ENCODE results near the gene IL1RN. TPM values are rescaled to one million over a fixed set of nuclear protein-coding genes. Genes with fewer than 3 reads are reported as not detected.

IL1RN gene
- polyA plus RNA-seq, 1 experiment: not detected

DNA sequence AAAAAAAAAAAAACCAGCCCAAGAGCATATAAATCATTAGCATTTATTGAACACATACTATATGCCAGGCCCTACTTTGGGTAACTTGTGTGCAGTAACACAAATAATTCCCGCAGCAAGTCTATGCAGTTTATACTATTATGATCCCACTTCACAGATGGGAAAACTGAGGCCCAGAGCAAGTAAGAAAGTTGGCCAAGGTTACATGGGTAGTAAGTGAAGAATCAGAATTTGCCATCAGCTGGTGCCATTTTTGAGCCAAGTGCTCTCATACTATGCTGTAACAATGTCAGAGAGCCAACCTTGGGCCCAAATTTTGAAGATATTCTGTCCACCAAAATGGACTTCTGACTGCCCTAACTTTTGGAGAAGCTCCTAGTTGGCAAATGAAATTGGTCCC is 32.9 kb downstream of the IL1RN start:
- TF ChIP-seq, protein P1, sequence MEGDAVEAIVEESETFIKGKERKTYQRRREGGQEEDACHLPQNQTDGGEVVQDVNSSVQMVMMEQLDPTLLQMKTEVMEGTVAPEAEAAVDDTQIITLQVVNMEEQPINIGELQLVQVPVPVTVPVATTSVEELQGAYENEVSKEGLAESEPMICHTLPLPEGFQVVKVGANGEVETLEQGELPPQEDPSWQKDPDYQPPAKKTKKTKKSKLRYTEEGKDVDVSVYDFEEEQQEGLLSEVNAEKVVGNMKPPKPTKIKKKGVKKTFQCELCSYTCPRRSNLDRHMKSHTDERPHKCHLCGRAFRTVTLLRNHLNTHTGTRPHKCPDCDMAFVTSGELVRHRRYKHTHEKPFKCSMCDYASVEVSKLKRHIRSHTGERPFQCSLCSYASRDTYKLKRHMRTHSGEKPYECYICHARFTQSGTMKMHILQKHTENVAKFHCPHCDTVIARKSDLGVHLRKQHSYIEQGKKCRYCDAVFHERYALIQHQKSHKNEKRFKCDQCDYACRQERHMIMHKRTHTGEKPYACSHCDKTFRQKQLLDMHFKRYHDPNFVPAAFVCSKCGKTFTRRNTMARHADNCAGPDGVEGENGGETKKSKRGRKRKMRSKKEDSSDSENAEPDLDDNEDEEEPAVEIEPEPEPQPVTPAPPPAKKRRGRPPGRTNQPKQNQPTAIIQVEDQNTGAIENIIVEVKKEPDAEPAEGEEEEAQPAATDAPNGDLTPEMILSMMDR (IDR thresholded peaks at IDR 0.05; ENCODE audit: insufficient read depth, low read depth, low read length): no peak
- POLR2A ChIA-PET: no interaction called here
- CTCF ChIA-PET: interaction anchor here (4.0 kb wide), 1 partner anchor 22 kb away, joined by 23 read pairs; no protein-coding TSS in a partner anchor

DNA sequence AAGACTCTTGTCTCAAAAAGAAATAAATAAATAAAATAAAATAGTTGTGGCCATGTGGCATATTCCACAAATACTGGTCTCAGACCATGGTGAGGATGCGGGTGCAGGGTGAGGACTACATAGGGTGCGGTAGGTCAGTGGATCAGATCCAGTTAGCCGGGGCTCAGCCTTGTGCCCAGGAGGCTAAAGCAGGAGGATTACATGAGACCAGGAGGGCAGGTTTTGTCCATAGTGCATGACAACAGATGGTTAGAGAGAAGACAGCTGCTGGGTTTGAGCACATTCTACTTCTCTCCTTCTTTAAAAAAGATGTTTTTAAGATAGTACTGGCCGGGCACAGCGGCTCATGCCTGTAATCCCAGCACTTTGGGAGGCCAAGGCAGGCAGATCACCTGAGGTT is 33.6 kb downstream of the IL1RN start:
- ChIA-PET POLR2A (no interaction called here), CTCF (interaction anchor here (4.0 kb wide), 1 partner anchor 23 kb away, joined by 23 read pairs; no protein-coding TSS in a partner anchor)
- H3K4me3 ChIP-seq (ENCODE audit: low read depth, low read length): no peak overlapping the region
- no peaks in the 10 kb centered on the region for H3K36me3 ChIP-seq (ENCODE audit: control insufficient read depth, insufficient read depth, low read length)
- DNase-seq (ENCODE audit: low read depth): no peak
- TF ChIP-seq, protein P1 (IDR thresholded peaks at IDR 0.05; ENCODE audit: insufficient read depth, low read depth, low read length): no peak
- H3K27me3 ChIP-seq (ENCODE audit: control insufficient read depth, insufficient read depth, low read length): no peaks in the 10 kb centered on the region

More for the DNA sequence above, 32.9 kb downstream of the IL1RN start:
- no peaks in the 10 kb centered on the region for H3K36me3 ChIP-seq (ENCODE audit: control insufficient read depth, insufficient read depth, low read length)
- no peaks in the 10 kb centered on the region; the same call in 1 of the 2 replicates for H3K27me3 ChIP-seq (ENCODE audit: control insufficient read depth, insufficient read depth, low read length)
- DNase-seq (ENCODE audit: low read depth): no peak
- no peak overlapping the region for H3K4me3 ChIP-seq (ENCODE audit: low read depth, low read length)

GRCh38 chr2:113162173-113162572 is 34.8 kb downstream of the IL1RN start:
- Histone ChIP-seq H3K27me3 (ENCODE audit: control insufficient read depth, insufficient read depth, low read length) (no peaks in the 10 kb centered on the region), H3K36me3 (ENCODE audit: control insufficient read depth, insufficient read depth, low read length) (no peaks in the 10 kb centered on the region), H3K4me3 (ENCODE audit: low read depth, low read length) (no peak overlapping the region)
- POLR2A ChIA-PET: no interaction called here
- CTCF ChIA-PET: interaction anchor here (1.4 to 4.0 kb wide), 3 partner anchors 18 to 42 kb away, joined by 4 to 23 read pairs (median 6); no protein-coding TSS in a partner anchor
- TF ChIP-seq, protein P1 (IDR thresholded peaks at IDR 0.05; ENCODE audit: insufficient read depth, low read depth, low read length): no peak
- DNase-seq (ENCODE audit: low read depth): no peak

DNA sequence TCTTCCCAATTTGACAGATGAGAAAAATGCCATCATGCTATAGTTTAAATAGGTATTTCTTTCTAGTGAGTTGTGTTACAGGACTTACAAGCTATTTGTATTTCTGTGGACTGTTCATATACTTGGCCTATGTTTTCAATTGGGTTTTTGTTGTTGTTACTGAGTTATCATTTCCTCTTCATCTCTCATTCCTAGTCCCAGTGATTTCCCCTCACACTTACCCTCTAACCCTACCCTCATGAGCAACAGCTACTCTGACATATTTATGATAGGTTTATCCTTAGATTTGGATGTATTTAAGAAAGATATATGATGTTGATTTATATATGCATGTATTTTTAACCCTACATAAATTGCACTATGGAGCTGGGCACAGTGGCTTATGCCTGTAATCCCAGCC is 35.5 kb downstream of the IL1RN start:
- ChIA-PET CTCF (interaction anchor here (1.4 to 4.0 kb wide), 3 partner anchors 19 to 41 kb away, joined by 4 to 23 read pairs (median 6); no protein-coding TSS in a partner anchor), POLR2A (no interaction called here)
- Histone ChIP-seq H3K36me3 (ENCODE audit: control insufficient read depth, insufficient read depth, low read length) (no peaks in the 10 kb centered on the region), H3K27me3 (ENCODE audit: control insufficient read depth, insufficient read depth, low read length) (no peaks in the 10 kb centered on the region), H3K4me3 (ENCODE audit: low read depth, low read length) (no peak overlapping the region)
- DNase-seq (ENCODE audit: low read depth): no peak
- TF ChIP-seq, protein P1 (IDR thresholded peaks at IDR 0.05; ENCODE audit: insufficient read depth, low read depth, low read length): no peak

GRCh38 chr2:113164215-113164929 is 37.0 kb downstream of the IL1RN start:
- ChIA-PET CTCF (interaction anchor here (0.8 to 1.9 kb wide), 6 partner anchors 8 to 226 kb away, joined by 3 to 6 read pairs (median 4); no protein-coding TSS in a partner anchor), POLR2A (interaction anchor here (0.6 kb wide), 1 partner anchor 1081 kb away, joined by 3 read pairs; no protein-coding TSS in a partner anchor)
- Histone ChIP-seq H3K36me3 (ENCODE audit: control insufficient read depth, insufficient read depth, low read length) (no peaks in the 10 kb centered on the region), H3K4me3 (ENCODE audit: low read depth, low read length) (no peak overlapping the region), H3K27me3 (ENCODE audit: control insufficient read depth, insufficient read depth, low read length) (no peaks in the 10 kb centered on the region)
- no peak for DNase-seq (ENCODE audit: low read depth)
- TF ChIP-seq, protein P1 (IDR thresholded peaks at IDR 0.05; ENCODE audit: insufficient read depth, low read depth, low read length): no peak

All from BJ (cell line).